ENCODE measurements around the gene ALDH5A1. TPM values are rescaled to one million over a fixed set of nuclear protein-coding genes. Genes with fewer than 3 reads are reported as not detected.

The ALDH5A1 gene
- total and polyA plus RNA-seq, 2 donors (not counting 1 experiment from before 2014, with no cell fraction given), result 5.7 to 26.3 TPM

- Mint-ChIP-seq H3K4me1 (peaks cover 7% of the 10 kb centered on the region), H3K27ac (no peak overlapping the region), H3K9me3 (ENCODE audit: insufficient read depth) (no peaks in the 10 kb centered on the region), H3K27me3 (peaks cover 3% of the 10 kb centered on the region), H3K4me3 (no peak overlapping the region)
- Histone ChIP-seq H3K9me3 (ENCODE audit: control extremely low read depth in 1 of 3, control insufficient read depth in 2 of 3, insufficient read depth in 1 of 3, low read length in 2 of 3) (no peaks in the 10 kb centered on the region), H3K79me2 (ENCODE audit: control insufficient read depth, insufficient read depth, low read length) (no peaks in the 10 kb centered on the region), H3K9ac (ENCODE audit: low read length) (no peak overlapping the region), H3K27ac (ENCODE audit: low read length in 2 of 2) (no peak overlapping the region), H3K4me1 (ENCODE audit: control insufficient read depth in 2 of 2, insufficient read depth in 2 of 2, low read length in 2 of 2) (peaks cover 6 to 8% of the 10 kb centered on the region in 2 donors), H3K36me3 (replicated peaks in 1 of 2; ENCODE audit: control extremely low read depth in 1 of 2, control insufficient read depth in 1 of 2, extremely low read depth in 1 of 2, insufficient read depth in 2 of 2, low read length in 1 of 2) (no peaks in the 10 kb centered on the region), H3K4me3 (ENCODE audit: control extremely low read depth in 1 of 5, extremely low read depth in 1 of 5, insufficient read depth in 1 of 5, low read depth in 2 of 5, low read length in 4 of 5) (no peak overlapping the region), H3K4me2 (replicated peaks; ENCODE audit: low read depth, low read length, poor library complexity, severe bottlenecking) (peak overlapping the region; percentile 11), H2AFZ (ENCODE audit: insufficient read depth, low read depth, low read length, poor library complexity, severe bottlenecking) (peak overlapping the region; percentile 21), H4K20me1 (ENCODE audit: control insufficient read depth, insufficient read depth, low read length, poor library complexity, severe bottlenecking) (no peaks in the 10 kb centered on the region), H3K27me3 (replicated peaks in 1 of 4; ENCODE audit: control extremely low read depth in 1 of 4, control insufficient read depth in 3 of 4, insufficient read depth in 4 of 4, low read length in 3 of 4) (no peaks in the 10 kb centered on the region)
- intact Hi-C loops (cut with micrococcal nuclease), result no loop called here
- no peak for TF ChIP-seq CTCF (IDR thresholded peaks at IDR 0.05)
- ChIA-PET POLR2A (no interaction called here), CTCF (interaction anchor here (1.0 to 1.4 kb wide), 2 partner anchors 10 to 192 kb away, joined by 4 to 6 read pairs; no protein-coding TSS in a partner anchor)
- WGBS (ENCODE audit: insufficient coverage), result 100% methylated on average over 1 of the region's 4 CpGs
- ATAC-seq (ENCODE audit: low read depth) (peak; percentile 84), DNase-seq (peak; percentile 60)
These were observed 80.0 kb downstream of the ALDH5A1 start for GRCh38 chr6:24574809-24575208.

- ChIA-PET POLR2A (no interaction called here), CTCF (interaction anchor here (1.2 to 1.5 kb wide), 3 partner anchors 8 to 118 kb away, joined by 3 to 6 read pairs (median 5); no protein-coding TSS in a partner anchor)
- Histone ChIP-seq H3K27me3 (replicated peaks in 1 of 4; ENCODE audit: control extremely low read depth in 1 of 4, control insufficient read depth in 3 of 4, insufficient read depth in 4 of 4, low read length in 3 of 4) (no peaks in the 10 kb centered on the region), H4K20me1 (ENCODE audit: control insufficient read depth, insufficient read depth, low read length, poor library complexity, severe bottlenecking) (no peaks in the 10 kb centered on the region), H3K9ac (ENCODE audit: low read length) (no peak overlapping the region), H3K79me2 (ENCODE audit: control insufficient read depth, insufficient read depth, low read length) (no peaks in the 10 kb centered on the region), H3K4me1 (ENCODE audit: control insufficient read depth in 2 of 2, insufficient read depth in 2 of 2, low read length in 2 of 2) (peaks cover 6 to 8% of the 10 kb centered on the region in 2 donors), H3K4me2 (replicated peaks; ENCODE audit: low read depth, low read length, poor library complexity, severe bottlenecking) (no peak overlapping the region), H3K9me3 (ENCODE audit: control extremely low read depth in 1 of 3, control insufficient read depth in 2 of 3, insufficient read depth in 1 of 3, low read length in 2 of 3) (no peaks in the 10 kb centered on the region), H3K27ac (ENCODE audit: low read length in 2 of 2) (no peak overlapping the region), H2AFZ (ENCODE audit: insufficient read depth, low read depth, low read length, poor library complexity, severe bottlenecking) (no peak overlapping the region), H3K36me3 (replicated peaks in 1 of 2; ENCODE audit: control extremely low read depth in 1 of 2, control insufficient read depth in 1 of 2, extremely low read depth in 1 of 2, insufficient read depth in 2 of 2, low read length in 1 of 2) (no peaks in the 10 kb centered on the region), H3K4me3 (ENCODE audit: control extremely low read depth in 1 of 5, extremely low read depth in 1 of 5, insufficient read depth in 1 of 5, low read depth in 2 of 5, low read length in 4 of 5) (no peak overlapping the region)
- H3K4me3 Mint-ChIP-seq, result no peak overlapping the region
- DNase-seq (no peak), ATAC-seq (ENCODE audit: low read depth) (no peak)
- no peaks in the 10 kb centered on the region for H3K9me3 Mint-ChIP-seq (ENCODE audit: insufficient read depth)
- H3K27me3 Mint-ChIP-seq, result peaks cover 3% of the 10 kb centered on the region
- H3K4me1 Mint-ChIP-seq, result peaks cover 7% of the 10 kb centered on the region
- 96% methylated on average over 3 of the region's 6 CpGs for WGBS (ENCODE audit: insufficient coverage)
- no peak overlapping the region for H3K27ac Mint-ChIP-seq
- intact Hi-C loops (cut with micrococcal nuclease), result no loop called here
- TF ChIP-seq EZH2 (IDR thresholded peaks at IDR 0.05; ENCODE audit: borderline replicate concordance, insufficient read depth, low read depth, low read length, poor library complexity, severe bottlenecking) (no peak), CTCF (IDR thresholded peaks at IDR 0.05) (no peak)
These were observed 81.7 kb downstream of the ALDH5A1 start for GRCh38 chr6:24576447-24576846.

Measured in B cell (primary cell).